ENCODE results near the gene LBHD2.

The LBHD2 gene

GRCh38 chr14:103070263-103070885, 13.6 kb upstream of the LBHD2 start:
- no peak for FAIRE-seq

GRCh38 chr14:103070971-103071542, 13.0 kb upstream of the LBHD2 start:
- FAIRE-seq: no peak

DNA sequence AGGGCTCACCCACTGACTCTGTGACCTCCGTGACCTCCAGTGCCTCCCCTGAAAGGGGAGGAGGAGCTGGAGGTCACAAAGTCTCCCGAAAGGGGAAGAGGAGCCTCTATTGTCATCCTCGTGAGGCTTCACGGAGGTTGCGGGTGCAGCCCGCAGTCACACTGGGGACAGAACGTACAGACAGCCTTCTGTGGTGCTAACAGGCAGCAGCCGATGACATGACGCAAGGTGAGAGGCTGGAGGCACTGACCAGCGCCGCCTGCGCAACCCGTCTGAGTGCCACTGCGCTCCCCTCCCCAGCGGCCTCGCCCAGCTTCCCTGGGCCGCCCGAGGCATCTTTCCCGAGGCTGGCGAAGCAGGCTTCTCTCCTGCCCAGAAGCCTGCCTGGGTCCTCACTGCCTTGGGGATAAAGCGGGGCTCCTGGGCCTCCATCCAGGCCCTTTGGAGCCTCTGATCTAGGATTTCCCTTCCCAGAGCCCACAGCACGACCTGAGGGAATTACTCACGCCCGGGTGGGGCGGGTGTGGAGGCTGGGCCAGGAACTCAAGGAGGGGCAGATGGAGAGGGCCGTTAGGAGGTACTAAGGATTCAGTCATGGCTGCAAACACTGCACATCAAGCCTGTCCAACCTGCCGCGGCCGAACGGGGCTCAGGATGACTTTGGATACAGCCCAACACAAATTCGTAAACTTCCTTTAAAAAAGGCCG, 12.3 kb upstream of the LBHD2 start:
- FAIRE-seq: no peak

GRCh38 chr14:103072595-103073366, 11.2 kb upstream of the LBHD2 start:
- FAIRE-seq: no peak

DNA sequence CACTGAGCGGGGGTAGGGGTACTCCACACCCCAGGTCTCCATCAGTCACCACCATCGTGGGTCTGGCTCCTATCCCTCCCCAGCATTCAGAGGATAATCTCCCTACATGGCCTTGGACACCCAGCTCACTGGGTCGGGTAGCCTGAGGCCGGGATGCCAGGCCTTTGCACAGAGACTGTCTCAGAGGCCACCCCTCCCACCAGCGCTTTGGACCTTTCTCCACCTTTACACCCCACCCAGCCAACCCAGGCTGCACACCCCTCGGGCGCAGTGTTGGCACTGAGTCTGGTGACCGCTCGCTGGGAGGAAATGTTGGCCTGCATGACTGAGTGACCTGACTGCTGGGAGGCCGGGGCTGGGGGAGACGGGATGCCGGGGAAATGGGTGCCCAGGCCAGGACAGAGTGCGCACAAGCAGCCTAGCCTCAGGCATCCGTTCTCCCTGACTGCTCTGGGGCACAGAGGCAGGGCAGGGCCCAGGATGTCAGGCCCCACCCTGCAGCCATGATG, 10.6 kb upstream of the LBHD2 start:
- FAIRE-seq: no peak

GRCh38 chr14:103073876-103074728, 9.9 kb upstream of the LBHD2 start:
- FAIRE-seq: no peak

DNA sequence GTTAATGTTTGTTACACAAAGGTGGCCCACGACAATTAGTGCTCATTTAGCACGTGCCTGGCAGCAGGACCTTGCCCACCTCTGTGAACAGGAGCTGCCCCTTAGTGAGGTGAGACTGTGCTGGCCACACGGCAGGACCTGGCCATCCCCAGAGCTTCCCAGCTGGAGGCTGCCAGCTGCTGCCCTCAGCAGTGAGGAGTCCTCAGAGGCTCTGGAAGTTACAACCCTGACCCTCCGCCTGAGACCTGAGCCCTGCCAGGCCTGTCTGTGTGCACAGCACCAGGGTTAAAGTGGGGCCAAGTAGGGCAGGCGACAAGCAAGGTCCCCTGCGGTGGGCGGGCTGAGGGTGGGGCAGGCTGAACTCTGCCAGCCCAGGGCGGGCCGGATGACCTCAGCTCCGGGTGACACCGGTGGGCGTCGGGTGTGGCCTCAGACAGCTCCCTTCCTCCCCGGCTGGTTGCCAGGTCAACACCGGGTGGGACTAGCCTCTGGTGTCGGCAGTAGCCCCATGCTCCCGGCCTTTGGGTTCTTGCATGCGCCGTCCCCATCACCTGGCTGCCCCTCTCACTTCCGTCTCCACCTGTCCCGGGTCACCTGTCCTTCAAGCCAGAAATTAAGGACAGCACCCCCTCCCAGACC, 9.2 kb upstream of the LBHD2 start:
- no peak for FAIRE-seq

DNA sequence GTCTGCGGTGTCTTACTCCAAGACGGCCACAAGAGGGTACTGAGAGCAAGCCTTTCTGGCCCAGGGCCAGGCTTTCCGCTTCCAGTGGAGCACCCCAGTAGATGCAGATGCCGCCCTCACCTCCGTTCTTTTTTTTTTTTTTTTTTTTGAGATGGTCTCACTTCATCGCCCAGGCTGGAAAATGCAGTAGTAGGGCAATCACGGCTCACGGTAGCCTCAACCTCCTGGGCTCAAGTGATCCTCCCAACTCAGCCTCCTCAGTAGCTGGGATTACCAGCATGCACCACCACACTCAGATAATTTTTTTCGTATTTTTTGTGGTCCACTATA, 5.6 kb upstream of the LBHD2 start:
- no peak for FAIRE-seq

DNA sequence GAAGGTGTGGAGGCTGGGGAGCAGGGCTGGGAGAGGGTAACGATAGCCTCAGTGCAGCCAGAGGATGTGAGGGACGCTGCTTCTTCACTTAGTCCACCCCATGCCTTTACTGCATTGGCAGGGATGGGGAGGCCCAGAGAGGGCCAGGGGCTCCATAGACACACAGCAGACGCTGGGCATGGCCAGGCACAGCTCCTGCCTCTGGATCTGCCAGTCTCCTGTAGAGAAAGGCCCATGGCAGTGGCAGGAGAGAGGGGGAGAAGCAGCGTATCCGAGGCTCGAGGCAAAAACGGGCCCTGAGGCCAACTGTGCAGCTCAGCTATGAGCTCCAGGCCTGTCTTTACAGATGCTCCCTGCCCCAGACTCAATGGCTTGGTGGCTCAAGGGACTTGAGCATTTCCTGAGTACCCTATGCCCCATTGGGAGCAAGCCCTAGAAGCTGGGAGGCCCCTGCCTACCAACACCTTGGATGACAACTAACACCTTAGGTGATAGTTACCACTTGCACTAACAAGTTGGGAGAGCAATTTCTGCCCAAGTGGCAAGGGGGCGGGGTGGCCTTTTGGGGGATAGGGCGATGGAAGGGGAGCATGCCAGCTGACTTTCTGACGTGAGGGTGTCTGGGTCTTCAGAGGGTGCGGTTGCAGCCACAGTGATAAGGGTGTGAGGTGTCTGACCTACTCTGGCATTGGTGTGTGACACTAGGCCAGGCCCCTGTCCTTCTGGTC, 5.0 kb upstream of the LBHD2 start:
- no peak for FAIRE-seq

DNA sequence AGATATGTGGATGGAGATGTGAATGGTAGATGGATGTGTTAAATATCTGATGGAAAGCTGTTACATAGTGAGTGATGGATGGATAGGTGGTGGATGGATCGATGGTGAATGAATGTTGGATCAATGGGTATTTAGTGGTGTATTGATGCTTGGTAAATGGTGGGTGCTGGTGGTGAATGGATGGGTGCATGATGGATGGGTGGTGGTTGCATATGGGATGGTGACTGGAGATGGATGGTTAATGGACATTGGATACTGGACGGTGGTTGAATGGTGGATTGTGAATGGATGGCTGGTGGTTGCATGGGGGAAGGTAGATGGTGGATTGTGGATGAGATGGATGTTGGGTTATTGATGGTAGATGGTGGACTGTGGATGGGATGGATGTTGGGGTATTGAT, 2.1 kb upstream of the LBHD2 start:
- FAIRE-seq: no peak

GRCh38 chr14:103085106-103086091, 1.4 kb downstream of the LBHD2 start:
- no peak for FAIRE-seq

DNA sequence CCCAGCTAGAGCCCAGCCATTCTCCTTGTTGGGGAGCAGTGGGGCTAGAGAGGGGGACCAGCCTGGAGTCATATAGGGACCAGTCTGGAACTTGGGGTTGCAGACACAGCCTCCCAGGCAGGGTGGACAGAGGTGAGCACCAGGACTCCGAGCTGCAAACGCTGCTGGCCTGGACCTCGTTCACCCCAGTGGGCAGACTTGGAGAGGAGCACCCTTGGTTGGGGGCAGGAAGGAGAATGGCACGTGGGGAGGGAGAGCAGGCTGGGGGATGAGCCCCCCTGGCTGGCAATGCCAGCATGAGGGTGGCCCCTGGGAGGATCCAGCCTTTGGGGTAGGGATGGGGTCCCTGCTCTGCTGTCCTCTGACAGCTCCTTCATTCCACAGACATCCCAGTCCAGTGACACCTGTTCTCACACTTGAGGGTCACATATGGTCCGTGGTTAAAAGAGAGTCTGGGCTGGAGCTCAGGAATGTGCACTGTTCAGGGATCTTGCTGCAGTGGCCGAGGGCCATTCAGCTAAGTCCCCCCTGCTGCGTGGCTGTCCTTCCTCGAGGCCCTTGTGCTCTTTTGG, 2.8 kb downstream of the LBHD2 start:
- FAIRE-seq: no peak

- FAIRE-seq: no peak
Observed at GRCh38 chr14:103087343-103087835, 3.4 kb downstream of the LBHD2 start.

- no peak for FAIRE-seq
Observed at GRCh38 chr14:103088921-103089320, 4.9 kb downstream of the LBHD2 start.

DNA sequence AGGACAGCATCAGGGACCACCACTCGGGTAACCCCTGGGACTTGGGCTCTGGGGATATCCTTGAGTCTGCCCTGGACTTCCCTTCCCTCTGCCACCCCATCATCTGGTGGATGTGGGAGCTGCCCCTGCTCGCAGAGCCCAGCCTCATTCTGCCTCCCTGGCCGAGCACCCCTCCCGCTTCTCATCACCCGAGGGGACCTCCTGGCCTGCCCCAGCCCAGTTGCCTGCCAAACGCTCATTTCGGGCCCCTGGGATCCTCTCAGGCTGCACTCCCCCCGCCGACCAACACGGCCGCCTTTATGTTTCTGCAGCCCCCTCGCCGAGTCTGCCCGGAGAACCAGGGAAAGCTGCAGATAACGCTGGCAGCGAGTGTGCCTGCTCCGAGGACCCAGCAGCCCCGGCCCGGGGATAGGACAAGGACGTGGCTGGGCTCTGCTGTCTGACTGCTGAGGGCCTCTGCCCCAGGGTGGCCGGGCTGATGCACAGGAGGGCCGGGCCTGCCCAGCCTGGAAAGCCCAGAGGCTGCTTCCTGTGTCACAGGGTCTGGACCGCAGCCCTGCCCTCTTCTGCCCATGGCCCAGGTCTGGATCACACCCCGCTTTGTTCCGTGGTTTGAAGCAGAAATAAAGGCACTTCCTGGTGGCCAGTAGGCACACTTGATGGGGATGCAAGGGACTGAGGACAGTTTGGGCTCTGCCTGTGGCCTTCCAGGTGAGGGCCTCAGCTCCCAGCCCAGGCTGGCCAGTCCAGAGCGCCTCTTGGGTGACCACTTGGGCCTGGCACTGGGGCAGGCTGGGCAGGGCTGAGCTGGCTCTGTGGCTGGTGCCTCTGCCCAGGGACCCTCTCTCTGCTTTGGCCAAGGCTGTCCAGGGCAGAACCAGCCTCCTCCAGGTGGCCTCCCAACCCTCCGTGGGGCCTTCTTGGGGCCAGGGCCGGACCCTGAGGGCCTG, 5.7 kb downstream of the LBHD2 start:
- FAIRE-seq: no peak

- no peak for FAIRE-seq
Observed at GRCh38 chr14:103090481-103091020, 6.5 kb downstream of the LBHD2 start.

DNA sequence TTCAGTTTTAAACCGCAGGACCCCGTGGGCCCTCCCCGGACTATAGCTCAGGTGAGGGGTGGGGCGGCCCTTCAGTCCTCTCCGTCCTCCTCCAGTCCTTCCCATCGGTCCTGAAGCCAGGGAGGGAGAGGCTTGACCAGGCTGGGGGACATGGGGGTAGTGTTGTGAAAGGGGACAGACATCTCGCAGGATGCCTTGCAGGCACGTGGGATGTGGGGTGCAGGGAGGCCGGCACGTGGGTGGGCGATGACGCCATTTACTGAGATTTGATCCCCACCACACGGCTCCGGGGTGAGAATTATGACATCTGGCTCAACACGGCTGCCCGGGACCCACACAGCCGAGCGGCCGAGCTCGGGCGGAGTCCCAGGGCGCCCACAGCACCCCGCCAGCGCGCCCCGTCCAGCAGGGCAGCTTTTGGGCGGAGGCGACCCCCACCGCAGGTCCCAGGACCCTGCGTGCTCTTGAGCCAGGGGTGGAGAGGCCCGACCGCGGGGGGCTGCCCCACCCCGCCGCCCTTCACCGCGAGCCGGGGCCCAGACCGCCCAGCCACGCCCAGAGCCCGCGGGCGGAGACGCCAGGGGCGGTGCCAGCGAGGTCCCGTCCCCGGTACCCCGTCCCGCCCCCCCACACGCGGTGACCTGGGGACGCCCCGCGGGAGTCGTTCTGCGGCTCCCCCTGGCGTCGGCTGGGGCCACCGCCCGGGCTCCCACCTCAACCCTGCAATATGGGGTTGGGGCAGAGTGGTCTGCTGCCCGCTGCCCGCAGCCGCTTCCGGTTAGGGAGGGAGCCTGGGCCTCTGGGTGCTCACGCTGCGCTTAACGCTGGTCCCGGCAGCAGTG, 7.3 kb downstream of the LBHD2 start:
- FAIRE-seq: no peak
